Parathyroid adenoma (tissue), 2 donors: ENCODE data around the gene TCEAL3.
"Not testable (repeated sequence)": the region's sequence is repeated elsewhere in the genome, so short reads cannot be mapped to it uniquely, and the experiment has no call there.

ENCODE experiments used
- H2AFZ ChIP-seq: fragments of 300-600 bp; sonication (generic); one replicate; pipeline ENCODE4 v1.7.0; 2017; ENCODE audit warnings: antibody characterized with exemption, mild to moderate bottlenecking
- H3K27ac ChIP-seq: fragments of 300-600 bp; sonication (generic); one replicate; pipeline ENCODE4 v1.7.0; 2017
- H3K27me3 ChIP-seq: fragments of 300-600 bp; sonication (generic); one replicate; pipeline ENCODE4 v1.7.0; 2017; ENCODE audit warnings: low read length; ENCODE audit not compliant: control insufficient read depth, insufficient read depth
- H3K36me3 ChIP-seq: fragments of 300-600 bp; sonication (generic); one replicate; pipeline ENCODE4 v1.7.0; 2017; ENCODE audit warnings: low read length; ENCODE audit not compliant: control insufficient read depth, insufficient read depth
- H3K4me1 ChIP-seq: fragments of 300-600 bp; sonication (generic); one replicate; pipeline ENCODE4 v1.7.0; 2017; ENCODE audit warnings: control low read depth
- H3K4me2 ChIP-seq: fragments of 300-600 bp; sonication (generic); one replicate; pipeline ENCODE4 v1.7.0; 2017; ENCODE audit warnings: low read length
- H3K4me3 ChIP-seq: fragments of 300-600 bp; sonication (generic); one replicate; pipeline ENCODE4 v1.7.0; 2017; ENCODE audit warnings: low read depth, low read length
- H3K79me2 ChIP-seq: fragments of 300-600 bp; sonication (generic); one replicate; pipeline ENCODE4 v1.7.0; 2017; ENCODE audit warnings: control low read depth
- H3K9ac ChIP-seq: fragments of 300-600 bp; sonication (generic); one replicate; pipeline ENCODE4 v1.7.0; 2017; ENCODE audit warnings: mild to moderate bottlenecking
- H3K9me3 ChIP-seq: fragments of 300-600 bp; sonication (generic); one replicate; pipeline ENCODE4 v1.7.0; 2017; ENCODE audit warnings: low read length; ENCODE audit not compliant: control insufficient read depth
- CTCF ChIP-seq: fragments of 300-600 bp; sonication (generic); IDR thresholded peaks from one replicate; pipeline ENCODE4 v1.7.0; 2017; ENCODE audit warnings: antibody characterized with exemption, mild to moderate bottlenecking
- donor health status: primary hyperparathyroidism.

TCEAL3 gene

GRCh38 chrX:103635436-103635835, 27.7 kb downstream of the TCEAL3 start:
- no peak overlapping the region for H2AFZ ChIP-seq
- no peak overlapping the region for H3K4me3 ChIP-seq
- H3K9me3 ChIP-seq: no peaks in the 10 kb centered on the region
- no peaks in the 10 kb centered on the region for H3K79me2 ChIP-seq
- H3K27me3 ChIP-seq: no peaks in the 10 kb centered on the region
- no peak for TF ChIP-seq CTCF
- H3K4me1 ChIP-seq: peaks cover 3% of the 10 kb centered on the region
- no peak overlapping the region for H3K27ac ChIP-seq
- no peak overlapping the region for H3K4me2 ChIP-seq
- no peak overlapping the region for H3K9ac ChIP-seq
- no peaks in the 10 kb centered on the region for H3K36me3 ChIP-seq

DNA sequence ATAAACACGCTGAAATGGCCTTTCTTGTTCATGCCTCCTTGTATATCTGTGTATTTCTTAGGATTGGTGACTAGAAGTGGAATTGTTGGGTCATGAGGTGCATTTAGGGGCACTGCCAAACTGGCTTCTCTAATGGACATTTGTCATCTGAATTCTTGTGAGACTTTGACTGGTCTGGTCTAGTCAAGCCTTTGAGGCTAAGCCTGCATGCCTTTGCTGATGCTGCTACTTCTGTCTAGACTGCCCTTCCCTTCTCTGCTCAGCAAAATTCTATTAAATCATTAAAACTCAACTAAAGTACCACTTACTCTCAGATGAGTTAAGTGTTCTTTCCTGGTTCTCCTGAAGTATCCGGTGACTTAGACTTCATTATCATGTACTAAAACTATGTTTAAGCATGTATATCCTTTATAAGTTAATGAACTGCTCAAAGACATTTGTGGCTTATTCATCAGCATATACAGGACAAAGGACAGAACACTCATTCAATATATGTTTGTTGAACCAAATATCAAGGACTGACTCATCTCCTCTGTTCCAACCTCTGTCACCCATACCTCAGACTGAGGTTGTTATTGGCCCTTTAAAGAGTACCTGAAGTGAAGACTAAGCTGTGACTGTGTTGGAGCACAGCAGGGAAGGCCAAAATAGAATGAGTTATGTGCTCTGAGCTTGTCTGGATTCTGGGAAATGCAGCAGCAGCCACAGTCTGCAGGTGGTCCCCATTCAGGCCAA, 30.0 kb downstream of the TCEAL3 start:
- Histone ChIP-seq H3K4me1 (peaks cover 3% of the 10 kb centered on the region), H3K27me3 (no peaks in the 10 kb centered on the region), H3K4me3 (no peak overlapping the region), H3K36me3 (no peaks in the 10 kb centered on the region), H2AFZ (no peak overlapping the region), H3K27ac (no peak overlapping the region), H3K9ac (no peak overlapping the region), H3K4me2 (no peak overlapping the region), H3K9me3 (no peaks in the 10 kb centered on the region), H3K79me2 (no peaks in the 10 kb centered on the region)
- TF ChIP-seq CTCF: no peak

- not testable (repeated sequence) for H3K9ac ChIP-seq, H3K4me2 ChIP-seq, H3K9me3 ChIP-seq, H3K36me3 ChIP-seq, H3K4me1 ChIP-seq, H3K27ac ChIP-seq, H3K27me3 ChIP-seq, H3K79me2 ChIP-seq, H3K4me3 ChIP-seq
- H2AFZ ChIP-seq: peak overlapping the region; percentile 86
Observed at GRCh38 chrX:103638479-103639346, 30.9 kb downstream of the TCEAL3 start.

DNA sequence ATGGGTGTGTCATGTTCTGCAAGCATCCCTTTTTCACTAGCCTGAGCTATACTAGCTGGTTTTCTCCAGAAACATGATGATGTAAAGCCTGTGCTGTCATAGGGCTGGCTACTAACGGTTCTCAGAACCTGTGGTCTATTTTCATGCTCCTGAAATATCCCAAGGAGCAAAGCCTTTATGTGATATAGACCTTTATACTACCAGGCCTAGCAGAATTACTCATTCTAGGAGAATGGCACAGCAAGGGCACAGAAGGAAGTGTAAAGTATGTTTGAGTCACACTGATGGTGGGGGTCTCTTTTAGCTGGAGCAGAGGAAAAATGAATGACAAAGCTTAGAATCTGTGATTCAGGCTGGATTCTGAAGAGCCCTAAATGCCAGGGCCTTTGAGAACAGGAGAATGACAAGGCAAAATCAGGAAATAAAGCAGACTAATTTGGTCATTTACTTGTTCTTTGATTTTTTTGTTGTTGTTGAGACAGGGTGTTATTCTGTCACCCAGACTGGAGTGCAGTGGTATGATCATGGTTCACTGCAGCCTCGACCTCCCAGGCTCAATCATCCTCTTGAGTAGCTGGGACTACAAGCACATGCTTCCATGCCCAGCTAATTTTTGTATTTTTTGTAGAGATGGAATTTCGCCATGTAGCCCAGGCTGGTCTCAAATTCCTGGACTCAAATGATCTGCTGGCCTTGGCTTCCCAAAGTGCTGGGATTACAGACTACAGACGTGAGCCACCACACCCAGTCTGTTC, 32.8 kb downstream of the TCEAL3 start:
- no peaks in the 10 kb centered on the region for H3K79me2 ChIP-seq
- no peak overlapping the region for H3K27ac ChIP-seq
- no peak for TF ChIP-seq CTCF
- no peak overlapping the region for H3K9ac ChIP-seq
- H3K36me3 ChIP-seq: no peaks in the 10 kb centered on the region
- H3K9me3 ChIP-seq: no peaks in the 10 kb centered on the region
- H2AFZ ChIP-seq: no peak overlapping the region
- no peak overlapping the region for H3K4me3 ChIP-seq
- no peaks in the 10 kb centered on the region for H3K27me3 ChIP-seq
- H3K4me2 ChIP-seq: no peak overlapping the region
- peaks cover 3% of the 10 kb centered on the region for H3K4me1 ChIP-seq

- no peak for TF ChIP-seq CTCF
- Histone ChIP-seq H3K79me2 (no peaks in the 10 kb centered on the region), H2AFZ (no peak overlapping the region), H3K4me3 (no peak overlapping the region), H3K4me2 (no peak overlapping the region), H3K27ac (no peak overlapping the region), H3K4me1 (peaks cover 1% of the 10 kb centered on the region), H3K9me3 (no peaks in the 10 kb centered on the region), H3K27me3 (no peaks in the 10 kb centered on the region), H3K36me3 (no peaks in the 10 kb centered on the region), H3K9ac (no peak overlapping the region)
Observed at GRCh38 chrX:103644125-103644524, 36.4 kb downstream of the TCEAL3 start.
